GM18526 (cell line): ENCODE results near the gene MIP.
A peak's percentile ranks its signal among the peaks of the same experiment; 100 is the strongest.

Experiments used
- POLR2A ChIP-seq: IDR thresholded peaks from 3 replicates; pipeline ENCODE4 v1.6.1; 2011; ENCODE audit not compliant: insufficient read length; ENCODE audit errors: extremely low read depth

Gene MIP

GRCh38 chr12:56454557-56454956 is at the start of gene MIP:
Gene MIP (minus strand): TSS chr12:56454657. CDS start chr12:56454613, 44 bp downstream.
- TF ChIP-seq POLR2A: no peak

GRCh38 chr12:56490360-56490759 is 35.9 kb upstream of the MIP start:
- no peak for TF ChIP-seq POLR2A

- TF ChIP-seq POLR2A: peak; percentile 13
Measured at GRCh38 chr12:56488041-56488955, 33.8 kb upstream of the MIP start, which contains the start of gene GLS2. Gene GLS2 (minus strand): TSS chr12:56488161. CDS start chr12:56488118, 43 bp downstream.

- no peak for TF ChIP-seq POLR2A
Measured at GRCh38 chr12:56487448-56488040, 33.1 kb upstream of the MIP start.

GRCh38 chr12:56486694-56487093 is 32.2 kb upstream of the MIP start:
- TF ChIP-seq POLR2A: no peak

GRCh38 chr12:56484566-56484965 is 30.1 kb upstream of the MIP start:
- TF ChIP-seq POLR2A: no peak

GRCh38 chr12:56479625-56480024 is 25.2 kb upstream of the MIP start:
- no peak for TF ChIP-seq POLR2A

- TF ChIP-seq POLR2A: no peak
Measured at GRCh38 chr12:56477521-56478225, 23.2 kb upstream of the MIP start.

GRCh38 chr12:56476972-56477432 is 22.5 kb upstream of the MIP start:
- no peak for TF ChIP-seq POLR2A

- TF ChIP-seq POLR2A: no peak
Measured at GRCh38 chr12:56476143-56476542, 21.7 kb upstream of the MIP start.

GRCh38 chr12:56474389-56474788 is 19.9 kb upstream of the MIP start:
- no peak for TF ChIP-seq POLR2A

GRCh38 chr12:56469007-56469930 is 14.8 kb upstream of the MIP start:
- no peak for TF ChIP-seq POLR2A

GRCh38 chr12:56468216-56469006 is 14.0 kb upstream of the MIP start, which contains the start of gene SPRYD4:
Gene SPRYD4 (plus strand): TSS chr12:56468578. CDS start chr12:56468592, 14 bp downstream.
- TF ChIP-seq POLR2A: peak; percentile 92

GRCh38 chr12:56462565-56462964 is 8.1 kb upstream of the MIP start:
- no peak for TF ChIP-seq POLR2A
